AG08396 (cell line): ENCODE results near the gene RYR2.

Source experiments
- DNase-seq: peaks from one replicate; pipeline ENCODE4 v3.0.0; 2012; ENCODE audit warnings: low spot score, mixed read lengths

Gene RYR2

DNA sequence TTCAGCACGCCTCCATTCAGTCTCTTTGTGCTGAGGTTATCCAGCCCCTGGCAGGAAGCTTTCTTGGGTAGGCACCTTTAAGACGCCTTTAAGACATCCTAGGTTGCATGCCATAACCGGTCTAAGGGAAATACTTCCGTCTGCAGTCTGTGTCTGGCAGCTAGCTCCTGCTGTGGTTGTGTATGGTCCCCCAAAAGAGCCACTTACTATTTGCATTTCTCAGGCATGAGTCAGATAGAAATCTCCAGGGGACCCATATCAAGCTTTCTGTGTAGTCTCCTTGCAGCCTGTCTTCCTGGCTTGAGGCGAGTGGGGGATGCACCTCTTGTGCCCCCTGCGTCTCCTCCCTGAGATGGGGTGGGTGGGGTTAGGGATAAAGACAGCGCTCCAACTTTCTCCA is 10.0 kb upstream of the RYR2 start:
- DNase-seq: no peak

DNA sequence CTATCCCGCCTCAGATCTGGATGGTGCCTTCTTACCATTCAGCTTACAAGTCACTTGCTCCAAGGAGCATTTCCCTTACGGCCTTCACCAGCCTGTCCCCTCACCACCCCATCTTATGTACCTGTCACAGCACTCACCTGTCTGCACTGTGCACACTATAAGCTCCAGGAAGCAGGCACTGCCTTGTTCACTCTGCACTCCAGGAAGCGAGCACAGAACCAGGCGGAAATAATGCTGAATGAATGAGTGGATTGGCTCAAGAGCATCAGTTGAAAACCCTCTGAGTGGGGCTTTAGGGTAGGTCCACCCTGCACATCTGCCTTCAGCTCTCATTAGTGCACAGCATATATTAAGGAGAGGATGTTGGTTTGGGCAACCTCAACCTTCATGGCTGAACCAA is 8.9 kb upstream of the RYR2 start:
- DNase-seq: no peak

DNA sequence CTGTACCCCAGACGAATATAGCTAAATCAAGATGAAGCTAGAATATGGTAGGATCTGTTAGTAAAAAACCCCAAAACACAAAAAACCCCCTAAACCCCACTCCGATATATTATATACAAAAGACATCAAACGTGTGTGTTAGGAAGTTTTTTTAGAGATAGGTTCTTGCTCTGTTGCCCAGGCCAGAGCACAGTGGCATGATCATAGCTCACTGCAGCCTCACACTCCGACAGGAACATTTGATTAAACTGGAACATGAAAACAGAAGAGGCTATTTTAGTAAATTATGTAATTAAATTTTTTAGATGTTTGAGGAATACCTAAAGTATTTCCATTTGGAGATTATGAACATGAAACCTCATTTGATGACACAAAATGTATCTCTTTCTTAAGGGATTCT is 8.2 kb upstream of the RYR2 start:
- no peak for DNase-seq

DNA sequence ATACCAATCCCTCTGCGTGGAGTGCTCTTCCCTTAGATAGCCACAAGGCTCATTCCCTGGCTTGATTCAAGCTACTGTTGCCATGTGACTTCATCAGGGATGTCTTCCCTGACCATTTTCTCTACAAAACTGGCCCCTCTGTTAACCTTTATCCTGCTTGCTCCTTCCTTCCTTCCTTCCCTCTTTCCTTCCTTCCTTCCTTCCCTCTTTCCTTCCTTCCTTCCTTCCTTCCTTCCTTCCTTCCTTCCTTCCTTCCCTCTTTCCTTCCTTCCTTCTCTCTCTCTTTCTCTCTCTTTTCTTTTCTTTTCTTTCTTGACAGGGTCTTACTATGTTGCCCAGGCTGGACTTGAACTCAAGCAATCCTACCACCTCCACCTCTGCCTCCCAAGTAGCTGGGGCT is 6.2 kb upstream of the RYR2 start:
- no peak for DNase-seq

DNA sequence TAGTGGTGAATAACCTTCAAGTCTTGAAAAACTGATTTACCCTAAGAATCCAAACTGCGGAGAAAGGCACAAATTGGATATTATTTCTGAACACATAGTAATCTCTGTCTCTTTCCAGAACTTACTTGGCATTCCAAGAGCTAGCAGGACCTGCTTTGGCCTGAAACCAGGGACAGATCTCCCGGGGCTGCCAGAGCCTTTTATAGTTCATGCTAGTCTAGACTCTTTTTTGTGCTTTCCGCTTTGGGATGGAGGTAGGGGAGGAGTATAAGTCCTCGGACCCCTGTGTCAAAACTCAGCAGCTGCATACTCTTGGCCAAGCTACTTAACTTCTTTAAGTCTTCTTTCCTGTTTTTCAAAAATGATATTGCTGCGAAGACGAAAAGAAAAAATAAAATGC is 3.8 kb upstream of the RYR2 start:
- DNase-seq: no peak

DNA sequence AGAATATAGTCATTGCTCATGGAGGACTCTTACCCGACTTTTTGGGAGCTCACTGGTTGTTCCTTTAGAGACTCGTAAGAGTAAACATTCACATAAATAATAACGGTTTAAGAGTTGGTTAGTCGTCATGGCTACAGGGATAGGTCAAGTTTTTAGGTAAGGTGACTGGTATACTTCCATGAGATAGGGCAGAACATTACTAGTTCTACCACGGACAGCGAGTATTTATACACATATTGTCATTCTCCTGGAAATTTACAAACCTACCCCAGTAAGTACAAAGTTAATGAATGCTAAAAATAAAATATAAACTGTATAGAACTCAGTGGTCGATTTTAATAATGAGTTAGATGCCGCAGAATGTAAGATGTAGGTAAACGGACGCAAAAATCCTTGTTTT is 1.2 kb upstream of the RYR2 start:
- no peak for DNase-seq

DNA sequence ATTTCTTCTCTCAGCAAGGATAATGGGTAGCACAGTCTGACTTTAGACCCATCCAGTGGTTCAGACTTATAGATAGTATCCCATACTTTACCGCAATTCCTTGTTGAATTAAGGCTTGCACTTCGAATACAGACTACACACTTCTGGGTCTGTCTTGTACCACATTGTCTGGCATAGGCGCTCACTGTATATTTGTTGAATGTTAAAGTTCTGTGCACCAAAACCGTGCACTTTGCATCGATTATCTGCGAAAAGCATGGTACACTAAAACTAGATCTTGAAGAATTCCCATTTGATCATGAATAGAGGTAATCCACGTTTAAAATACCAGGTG is 556 bp upstream of the RYR2 start:
- DNase-seq: no peak

DNA sequence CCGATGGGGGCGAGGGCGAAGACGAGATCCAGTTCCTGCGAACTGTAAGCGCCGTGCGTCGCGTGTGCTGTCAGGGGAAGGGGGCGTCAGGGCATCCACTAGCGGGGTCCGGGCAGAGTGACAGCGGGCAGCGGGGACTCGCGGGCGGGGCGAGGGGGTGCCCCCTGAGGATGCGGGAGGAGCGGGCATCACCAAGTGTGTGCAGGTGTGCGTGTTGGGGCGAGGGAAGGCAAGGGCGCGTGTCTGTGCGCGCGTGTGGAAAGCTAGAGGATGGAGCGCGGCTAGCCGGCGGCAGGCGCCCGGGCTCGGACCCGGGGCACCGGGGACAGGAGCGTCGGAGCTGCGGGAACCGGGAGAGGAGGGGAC is 525 bp downstream of the RYR2 start:
- DNase-seq: no peak

DNA sequence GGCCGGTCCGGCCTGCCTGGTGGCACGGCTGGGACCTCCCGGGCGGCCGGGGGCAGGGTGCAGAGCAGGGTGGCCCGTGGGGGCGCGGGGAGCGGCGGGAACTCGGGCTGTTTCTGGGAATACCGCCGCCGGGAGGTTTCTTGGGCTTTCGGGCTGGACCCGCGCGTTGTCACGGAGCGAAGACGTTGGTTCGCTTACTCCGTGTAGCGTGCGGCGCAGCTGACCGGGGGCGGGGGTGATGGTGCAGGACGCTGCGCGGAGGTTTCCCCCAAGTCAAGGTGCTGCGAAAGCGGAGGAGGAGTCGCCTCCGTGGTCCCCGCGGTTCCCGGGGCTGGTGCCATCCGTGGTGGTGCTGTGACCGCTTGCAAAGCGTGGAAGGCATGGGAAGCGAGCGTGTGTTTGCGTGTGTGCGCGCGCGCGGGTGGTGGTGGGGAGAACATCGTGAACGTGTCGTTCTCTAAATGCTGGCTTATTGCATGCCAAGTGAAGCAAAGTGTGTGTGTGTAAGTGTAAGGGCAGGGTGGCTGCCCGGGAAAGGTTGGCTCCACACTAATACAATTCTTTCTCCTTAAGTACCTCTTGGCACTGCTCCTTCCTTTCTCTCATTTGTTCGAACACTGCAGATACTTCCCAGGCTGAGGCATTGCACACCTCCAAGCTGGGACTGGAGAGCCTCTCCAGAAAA is 1.1 kb downstream of the RYR2 start:
- no peak for DNase-seq

DNA sequence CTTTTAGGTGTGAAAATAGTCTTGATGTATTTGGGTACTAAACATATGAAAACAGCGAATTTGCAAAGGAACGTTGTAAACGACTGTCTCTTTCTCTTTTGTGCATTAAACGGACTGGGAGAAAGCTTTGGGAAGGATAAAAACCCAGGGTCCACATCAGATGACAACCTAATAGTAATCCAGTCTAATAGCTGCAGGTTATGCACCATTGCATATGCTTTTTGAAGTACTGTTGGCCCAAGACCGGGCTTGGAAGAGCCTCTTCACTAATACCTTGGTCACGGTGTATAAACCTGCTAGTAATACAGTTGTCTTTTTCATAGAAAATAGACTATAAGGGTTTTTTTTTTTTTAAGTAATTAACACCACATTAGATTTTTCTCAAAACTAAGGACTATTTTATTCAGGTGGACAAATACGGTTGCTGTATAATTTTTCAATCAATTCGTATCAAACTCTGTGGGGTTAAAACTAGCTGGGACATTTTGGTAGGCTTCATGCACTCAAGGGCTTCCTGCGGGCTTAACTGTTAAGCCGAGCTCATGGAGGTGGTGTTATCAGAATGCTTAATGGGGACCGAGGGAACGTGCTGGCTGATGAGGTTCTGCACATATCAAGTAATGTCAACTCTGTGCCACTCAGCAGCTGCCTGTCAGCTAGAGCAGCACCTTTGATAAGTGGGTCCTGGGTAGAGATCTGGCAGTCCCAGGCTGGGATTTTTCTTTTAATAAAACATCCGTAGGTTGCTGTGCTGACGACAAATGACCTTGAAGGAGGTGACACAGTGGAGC is 2.1 kb downstream of the RYR2 start:
- no peak for DNase-seq

DNA sequence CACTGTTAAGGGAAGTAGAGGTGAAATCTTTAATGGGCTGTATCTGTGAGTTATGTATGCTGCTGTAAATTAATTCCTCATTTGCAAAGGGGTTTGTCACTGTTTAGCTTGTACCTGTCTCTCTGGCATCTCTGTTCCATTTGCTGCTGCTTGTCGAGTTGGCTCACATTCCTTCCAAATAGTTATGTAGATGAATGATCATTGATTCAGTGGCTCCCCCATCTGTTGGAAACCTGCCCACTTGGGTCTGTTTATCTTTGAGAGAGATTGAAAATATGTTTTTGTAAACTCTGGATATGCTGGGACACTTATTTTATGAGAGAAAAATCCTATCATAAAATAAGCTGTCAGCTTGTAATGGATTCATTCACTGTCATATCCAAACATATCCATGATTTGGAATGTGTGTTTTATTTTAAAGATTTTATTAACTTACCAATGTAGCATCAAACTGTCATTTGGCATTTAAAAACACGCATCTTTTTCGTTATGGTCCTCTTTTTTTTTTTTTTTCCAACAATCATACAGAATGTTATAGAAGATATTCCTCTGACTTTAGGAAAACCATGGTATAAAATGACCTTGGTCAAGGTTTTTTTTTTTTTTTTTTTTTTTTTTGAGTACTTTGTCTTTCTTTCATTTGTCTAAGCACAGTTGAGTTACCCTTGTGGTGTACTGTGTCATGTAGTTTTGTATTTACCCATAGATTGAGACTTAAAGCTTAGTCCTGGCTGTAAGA is 3.5 kb downstream of the RYR2 start:
- no peak for DNase-seq

DNA sequence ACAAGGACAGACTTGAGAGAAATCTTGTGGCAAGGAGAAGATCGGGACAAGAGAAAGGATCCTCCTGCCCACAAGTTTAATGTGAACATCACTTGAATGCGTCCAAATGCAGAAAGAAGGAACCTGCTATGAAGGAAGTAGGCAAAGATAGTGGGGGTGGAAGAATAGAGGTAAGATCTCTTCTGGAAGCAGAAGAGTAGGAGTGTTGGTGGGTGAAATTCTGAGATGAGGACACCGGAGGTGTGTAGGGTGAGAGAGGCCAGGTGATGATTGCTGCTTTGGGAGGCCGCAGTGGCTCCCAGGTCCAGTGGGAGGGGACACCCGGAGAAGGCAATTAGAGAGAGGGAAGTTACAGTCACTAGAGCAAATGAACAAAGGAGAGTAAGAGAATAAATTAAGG is 6.8 kb downstream of the RYR2 start:
- no peak for DNase-seq

DNA sequence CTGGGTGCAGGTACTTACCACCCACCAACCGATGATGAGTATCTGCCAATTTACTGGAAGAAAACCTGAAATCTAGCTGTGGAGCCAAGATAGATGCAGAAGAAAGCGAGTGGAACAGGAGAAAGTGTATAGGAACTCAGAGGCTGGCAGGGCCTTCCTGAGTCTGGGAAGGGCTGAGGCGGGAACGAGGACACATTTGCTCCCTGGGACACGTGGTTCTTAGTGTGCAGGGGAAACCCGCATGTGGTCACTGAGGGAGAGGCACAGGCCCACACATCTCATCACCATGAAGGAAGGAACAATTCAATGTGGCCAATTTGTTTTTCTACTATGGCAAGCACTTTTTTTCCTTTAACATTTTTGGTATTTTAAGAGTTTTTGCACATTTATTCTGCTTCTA is 8.2 kb downstream of the RYR2 start:
- DNase-seq: no peak

DNA sequence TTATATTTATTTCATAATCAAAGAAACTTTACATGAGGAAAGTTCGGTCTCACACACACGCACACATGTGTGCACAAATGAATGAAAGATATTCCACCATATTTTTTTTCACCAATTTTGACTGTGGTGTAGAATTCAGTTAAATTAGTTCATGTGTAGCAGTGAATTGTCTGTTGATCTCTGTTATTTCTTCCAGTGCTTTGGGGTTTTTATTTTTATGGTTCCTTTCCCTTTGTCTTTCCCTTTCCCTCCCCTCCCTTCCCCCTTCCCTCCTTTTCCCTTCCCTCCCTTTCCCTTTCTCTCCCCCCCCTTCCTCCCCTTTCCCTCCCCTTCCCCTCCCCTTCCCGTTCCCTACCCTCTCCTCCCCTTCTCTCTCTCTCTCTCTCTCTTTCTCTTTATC is 8.9 kb downstream of the RYR2 start:
- no peak for DNase-seq

DNA sequence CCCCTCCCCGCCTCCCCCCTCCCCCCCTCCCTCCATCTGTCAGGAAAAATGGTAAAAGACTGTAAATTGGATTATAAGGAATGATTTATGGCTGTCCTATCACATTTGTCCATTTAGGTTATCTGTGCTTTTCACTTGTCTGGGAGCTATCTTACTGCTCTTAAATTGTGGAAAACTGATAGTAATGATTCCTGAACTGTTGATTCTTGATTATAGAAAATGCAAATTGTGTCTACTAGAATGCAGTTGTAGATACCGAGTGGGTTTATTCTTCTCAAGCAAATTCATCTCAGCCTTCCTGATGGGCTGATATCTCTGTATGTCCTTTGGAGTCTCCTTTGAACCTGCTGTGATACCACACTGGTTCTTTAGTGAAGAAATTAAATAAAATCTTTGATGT is 12.3 kb downstream of the RYR2 start:
- DNase-seq: no peak

DNA sequence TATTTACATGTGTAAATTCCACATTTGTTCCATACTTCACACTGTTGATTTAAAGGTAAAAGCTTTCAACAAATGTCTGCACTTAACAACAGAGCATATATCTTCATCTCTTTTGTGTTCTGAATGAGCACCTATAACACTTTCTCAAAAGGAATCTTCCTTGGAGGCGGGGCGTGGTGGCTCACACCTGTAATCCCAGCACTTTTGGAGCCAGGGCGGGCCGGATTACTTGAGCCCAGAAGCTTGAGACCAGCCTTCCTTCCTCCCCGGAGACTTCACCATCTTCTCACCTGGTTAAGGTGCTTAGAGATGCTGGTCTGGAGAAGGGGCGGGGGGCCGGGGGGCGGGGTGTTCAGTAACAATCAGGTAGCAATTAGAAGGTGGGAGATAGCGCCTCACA is 16.5 kb downstream of the RYR2 start:
- DNase-seq: no peak

DNA sequence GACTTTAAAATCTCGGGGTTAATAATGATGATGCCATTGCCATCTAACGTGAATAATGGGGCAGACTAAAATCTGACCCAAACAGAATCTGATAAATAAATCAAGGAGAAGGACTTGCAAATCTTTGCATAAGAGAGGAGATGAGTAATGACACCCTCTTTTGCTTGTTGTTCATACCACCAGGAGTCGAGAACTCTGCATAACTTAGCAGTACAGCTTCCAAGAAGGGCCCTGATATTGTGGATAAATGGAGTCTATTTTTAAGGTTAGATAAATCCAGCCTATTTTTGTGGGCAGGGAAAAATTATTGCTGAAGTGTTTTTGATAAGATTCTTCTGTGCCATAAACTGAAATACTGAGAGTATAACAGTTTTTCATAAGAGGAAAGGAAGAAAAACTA is 17.3 kb downstream of the RYR2 start:
- DNase-seq: no peak

DNA sequence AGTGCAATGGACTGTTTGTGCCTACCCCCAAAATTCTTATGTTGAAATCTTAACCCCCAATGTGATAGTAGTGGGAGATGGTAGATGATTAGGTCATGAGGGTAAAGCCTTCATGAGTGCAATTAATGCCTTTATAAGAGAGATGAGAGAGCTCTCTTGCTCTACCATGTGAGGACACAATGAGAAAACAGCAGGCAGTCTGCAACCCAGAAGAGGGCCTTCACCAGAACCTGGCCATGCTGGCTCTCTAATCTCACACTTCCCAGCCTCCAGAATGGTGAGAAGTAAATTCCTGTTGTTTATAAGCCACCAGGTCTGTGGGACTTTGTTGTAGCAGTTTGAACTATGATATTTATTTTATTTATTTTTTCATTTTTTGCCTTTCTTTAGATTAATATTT is 21.0 kb downstream of the RYR2 start:
- DNase-seq: no peak

DNA sequence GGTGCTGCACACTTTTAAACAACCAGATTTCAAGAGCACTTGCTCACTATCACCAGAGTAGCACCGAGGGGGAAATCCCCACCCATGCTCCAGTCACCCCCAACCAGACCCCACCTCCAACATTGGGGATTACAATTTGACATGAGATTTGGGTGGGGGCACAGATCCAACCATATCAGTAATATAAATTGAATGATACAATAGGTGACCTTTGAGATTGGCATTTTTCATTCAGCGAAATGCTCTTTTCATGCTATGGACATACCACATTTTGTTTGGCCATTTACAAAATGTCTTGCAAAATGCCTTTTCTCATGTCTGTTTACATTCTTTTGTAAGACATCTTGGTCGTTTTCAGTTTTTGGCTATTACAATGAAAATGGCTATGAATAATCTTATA is 23.9 kb downstream of the RYR2 start:
- DNase-seq: no peak

DNA sequence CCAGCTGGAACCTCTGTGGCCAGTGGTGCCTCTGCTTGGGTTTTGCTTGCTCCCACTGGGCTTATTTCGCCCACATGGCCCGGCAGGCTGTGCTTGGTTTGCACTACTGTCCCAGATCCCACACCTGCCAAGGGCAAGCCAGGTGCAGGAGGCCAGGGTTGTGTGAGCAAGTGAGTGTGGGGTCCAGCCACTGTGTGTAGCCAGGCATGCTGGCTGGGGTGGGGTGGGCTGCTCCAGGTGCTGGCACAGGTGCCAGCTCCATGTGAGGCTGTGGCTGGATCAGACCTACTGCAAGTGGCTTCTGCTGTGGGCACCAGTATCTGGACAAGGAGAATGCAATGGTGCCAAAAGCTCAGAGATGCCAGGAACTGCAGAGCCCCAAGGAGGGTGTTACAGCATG is 28.5 kb downstream of the RYR2 start:
- DNase-seq: no peak

DNA sequence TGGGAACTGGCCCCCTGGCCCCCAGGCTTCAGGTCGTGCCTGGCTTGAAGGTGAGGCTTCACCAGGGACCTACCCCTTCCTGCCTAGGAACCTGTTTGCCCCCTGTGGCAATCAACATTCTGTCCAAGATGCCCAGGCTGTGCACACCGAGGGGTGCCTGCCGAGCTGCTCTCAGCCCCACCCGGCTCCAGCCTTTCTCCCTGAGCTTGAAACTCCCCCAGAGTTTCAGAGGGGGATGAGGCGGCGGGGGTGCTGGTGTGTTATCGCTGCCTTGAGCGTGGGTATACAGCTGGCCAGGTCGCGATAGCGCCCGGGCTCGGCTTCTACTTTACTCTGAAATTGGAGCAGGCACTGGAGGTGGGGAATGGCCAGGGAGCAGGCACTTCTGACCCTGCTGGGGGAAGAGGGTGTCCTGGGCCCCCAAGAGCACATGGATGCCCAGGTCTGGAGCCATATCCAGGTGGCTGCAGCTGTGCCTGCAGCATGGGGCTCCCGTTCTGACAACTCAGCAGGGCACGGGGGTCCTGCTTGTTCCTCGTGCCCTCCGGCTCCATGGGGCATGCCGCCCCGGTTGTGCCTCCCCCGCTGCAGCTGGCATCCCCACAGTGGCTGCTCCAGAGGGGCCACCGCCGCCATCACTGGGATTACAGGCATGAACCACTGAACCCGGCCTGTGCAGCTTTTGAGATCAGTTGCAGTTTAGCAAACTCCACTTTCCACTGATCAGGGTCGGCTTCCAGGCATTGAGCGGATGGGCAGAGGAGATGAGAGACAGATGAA is 29.8 kb downstream of the RYR2 start:
- no peak for DNase-seq

DNA sequence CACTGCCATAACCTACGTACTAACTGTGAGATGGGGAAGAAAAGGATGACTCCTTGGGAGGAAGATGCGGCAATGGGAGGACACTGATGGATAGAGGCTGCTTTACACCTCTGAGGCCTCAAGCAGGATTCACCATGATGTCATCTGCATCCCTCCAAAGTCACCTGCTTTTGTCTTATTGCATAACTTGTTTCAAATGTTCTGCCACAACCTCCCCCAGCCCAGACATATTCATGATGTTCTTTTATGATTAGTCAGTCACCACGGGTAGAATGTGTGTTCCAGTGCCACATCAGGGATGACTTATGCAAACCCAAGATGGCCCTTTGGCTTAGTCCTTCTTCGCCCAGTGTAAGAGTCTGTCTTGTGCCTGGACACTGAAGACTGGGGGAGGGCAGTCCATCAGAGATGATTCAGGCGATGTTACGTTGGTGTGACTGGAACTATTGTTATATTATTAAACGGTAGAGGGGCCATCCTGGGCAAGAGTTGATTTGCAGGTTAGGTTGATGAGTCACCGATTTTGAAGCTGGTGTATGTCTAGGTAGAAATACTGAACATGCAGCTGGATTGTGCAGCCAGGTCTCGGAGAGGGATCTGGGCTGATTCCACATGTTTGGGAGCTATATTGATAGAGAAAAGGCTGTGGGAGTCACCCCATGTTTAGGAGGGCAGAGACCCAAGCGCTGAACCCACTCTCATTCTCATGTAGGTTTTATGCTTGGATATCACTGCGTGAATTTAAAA is 32.6 kb downstream of the RYR2 start:
- DNase-seq: no peak
